CD4-positive, CD25-positive, alpha-beta regulatory T cell (primary cell): ENCODE measurements around the gene COL4A2. TPM values are rescaled to one million over a fixed set of nuclear protein-coding genes. Genes with fewer than 3 reads are reported as not detected.

Source experiments
- ATAC-seq, 2 donors: fragments of 150-1000 bp; cut with Tn5 transposase; one replicate each; pipeline ENCODE4 v1.10.0; 2021; ENCODE audit warnings: low read depth in 2 of 2, moderate number of reproducible peaks in 2 of 2, moderate library complexity in 1 of 2
- DNase-seq, 3 donors: peaks; one replicate each; pipeline versions ENCODE4 v3.0.0 to v3.0.0-alpha.2; 2012 to 2022; ENCODE audit warnings: mixed read lengths in 1 of 3
- H3K27ac ChIP-seq: one replicate; pipeline ENCODE4 v1.7.0; 2013; ENCODE audit warnings: mild to moderate bottlenecking, low read length; ENCODE audit not compliant: insufficient read depth, poor library complexity, severe bottlenecking
- H3K27me3 ChIP-seq: one replicate; pipeline ENCODE4 v1.7.0; 2013; ENCODE audit warnings: low read length; ENCODE audit not compliant: control insufficient read depth, insufficient read depth
- H3K36me3 ChIP-seq: one replicate; pipeline ENCODE4 v1.7.0; 2013; ENCODE audit warnings: mild to moderate bottlenecking, low read length, moderate library complexity; ENCODE audit not compliant: control insufficient read depth, insufficient read depth
- H3K4me1 ChIP-seq: 2 replicates; pipeline ENCODE4 v1.7.0; 2013; ENCODE audit warnings: mild to moderate bottlenecking, low read length; ENCODE audit not compliant: insufficient read depth, control insufficient read depth, poor library complexity, severe bottlenecking
- H3K4me3 ChIP-seq: one replicate; pipeline ENCODE4 v1.7.0; 2013; ENCODE audit warnings: low read depth, mild to moderate bottlenecking, low read length, moderate library complexity
- H3K9me3 ChIP-seq, 2 experiments: 1 replicate in 1 of 2; 2 replicates in 1 of 2; pipeline ENCODE4 v1.7.0; 2013; ENCODE audit warnings: low read length in 2 of 2, mild to moderate bottlenecking in 1 of 2, moderate library complexity in 1 of 2; ENCODE audit not compliant: control insufficient read depth in 2 of 2
- H3K27ac Mint-ChIP-seq, 3 donors: one replicate each; pipeline ENCODE4 v1.8.0; 2020 to 2022; ENCODE audit warnings: mild to moderate bottlenecking in 3 of 3, mixed read lengths in 3 of 3, moderate library complexity in 2 of 3
- H3K27me3 Mint-ChIP-seq: one replicate; pipeline ENCODE4 v1.8.0; 2022; ENCODE audit warnings: mild to moderate bottlenecking, mixed read lengths
- H3K36me3 Mint-ChIP-seq: one replicate; pipeline ENCODE4 v1.8.0; 2020; ENCODE audit warnings: mixed read lengths
- H3K4me1 Mint-ChIP-seq, 4 donors: one replicate each; pipeline ENCODE4 v1.8.0; 2020 to 2022; ENCODE audit warnings: mixed read lengths in 4 of 4, mild to moderate bottlenecking in 1 of 4
- H3K4me3 Mint-ChIP-seq, 4 donors: one replicate each; pipeline ENCODE4 v1.8.0; 2020 to 2022; ENCODE audit warnings: mild to moderate bottlenecking in 4 of 4, mixed read lengths in 4 of 4, moderate library complexity in 3 of 4
- H3K9me3 Mint-ChIP-seq, 7 donors: one replicate each; pipeline ENCODE4 v1.8.0; 2020 to 2022; ENCODE audit warnings: mixed read lengths in 7 of 7, mild to moderate bottlenecking in 3 of 7, moderate library complexity in 2 of 7
- polyA plus RNA-seq, 4 donors: library from polyadenylated mRNA; unstranded; fragments of 300-500 nt; fragmentation: Illumina TruSeq; gene quantifications; one replicate each; pipeline ENCODE4 v1.2.3, GENCODE V29; 2021
- total RNA-seq: library from RNA; stranded (reverse); gene quantifications from one replicate; pipeline ENCODE4 v1.2.3, GENCODE V29; 2022

COL4A2 gene
- total and polyA plus RNA-seq, 5 donors from 2014 or later, result not detected

- no peaks in the 10 kb centered on the region for H3K9me3 Mint-ChIP-seq
- Histone ChIP-seq H3K27me3 (no peaks in the 10 kb centered on the region), H3K4me3 (no peak overlapping the region), H3K36me3 (no peaks in the 10 kb centered on the region), H3K27ac (no peak overlapping the region), H3K9me3 (no peaks in the 10 kb centered on the region), H3K4me1 (no peaks in the 10 kb centered on the region)
- H3K4me1 Mint-ChIP-seq, result no peaks in the 10 kb centered on the region
- H3K27me3 Mint-ChIP-seq, result peaks cover 11% of the 10 kb centered on the region
- H3K36me3 Mint-ChIP-seq, result no peaks in the 10 kb centered on the region
- no peak overlapping the region for H3K4me3 Mint-ChIP-seq
- DNase-seq (no peak), ATAC-seq (no peak)
- H3K27ac Mint-ChIP-seq, result no peak overlapping the region
These were observed 90.5 kb downstream of the COL4A2 start for GRCh38 chr13:110397436-110398115.

- Mint-ChIP-seq H3K9me3 (peaks cover 0 to 2% (median 0%) of the 10 kb centered on the region in 7 donors), H3K36me3 (no peaks in the 10 kb centered on the region), H3K4me1 (no peaks in the 10 kb centered on the region), H3K4me3 (no peak overlapping the region), H3K27me3 (peaks cover 20% of the 10 kb centered on the region), H3K27ac (no peak overlapping the region)
- no peaks in the 10 kb centered on the region for H3K4me1 ChIP-seq
- no peak for ATAC-seq
- H3K9me3 ChIP-seq, result no peaks in the 10 kb centered on the region
- H3K36me3 ChIP-seq, result no peaks in the 10 kb centered on the region
- H3K4me3 ChIP-seq, result no peak overlapping the region
- no peak overlapping the region for H3K27ac ChIP-seq
- DNase-seq, result no peak
- H3K27me3 ChIP-seq, result no peaks in the 10 kb centered on the region
These were observed 91.8 kb downstream of the COL4A2 start for GRCh38 chr13:110398564-110399507.

- H3K27ac Mint-ChIP-seq, result no peak overlapping the region
- H3K4me3 Mint-ChIP-seq, result no peak overlapping the region
- no peak for DNase-seq
- H3K27me3 Mint-ChIP-seq, result peaks cover 25% of the 10 kb centered on the region
- Histone ChIP-seq H3K27ac (no peak overlapping the region), H3K36me3 (no peaks in the 10 kb centered on the region), H3K4me1 (no peaks in the 10 kb centered on the region), H3K27me3 (no peaks in the 10 kb centered on the region), H3K4me3 (no peak overlapping the region), H3K9me3 (no peaks in the 10 kb centered on the region)
- no peaks in the 10 kb centered on the region for H3K36me3 Mint-ChIP-seq
- H3K9me3 Mint-ChIP-seq, result peaks cover 0 to 2% (median 0%) of the 10 kb centered on the region in 7 donors
- H3K4me1 Mint-ChIP-seq, result no peaks in the 10 kb centered on the region
- ATAC-seq, result no peak
These were observed 92.7 kb downstream of the COL4A2 start for GRCh38 chr13:110399801-110400200.

- H3K9me3 ChIP-seq, result no peaks in the 10 kb centered on the region
- DNase-seq (no peak), ATAC-seq (no peak)
- H3K36me3 ChIP-seq, result no peaks in the 10 kb centered on the region
- H3K27me3 ChIP-seq, result no peaks in the 10 kb centered on the region
- Mint-ChIP-seq H3K27ac (no peak overlapping the region), H3K4me1 (no peaks in the 10 kb centered on the region), H3K27me3 (peaks cover 21% of the 10 kb centered on the region), H3K4me3 (no peak overlapping the region), H3K9me3 (peaks cover 0 to 2% (median 0%) of the 10 kb centered on the region in 7 donors), H3K36me3 (no peaks in the 10 kb centered on the region)
- H3K4me1 ChIP-seq, result no peaks in the 10 kb centered on the region
- no peak overlapping the region for H3K4me3 ChIP-seq
- H3K27ac ChIP-seq, result no peak overlapping the region
These were observed 93.9 kb downstream of the COL4A2 start for GRCh38 chr13:110400786-110401533.

- H3K9me3 Mint-ChIP-seq, result peaks cover 0 to 2% (median 0%) of the 10 kb centered on the region in 7 donors
- Histone ChIP-seq H3K36me3 (no peaks in the 10 kb centered on the region), H3K27me3 (no peaks in the 10 kb centered on the region), H3K4me3 (no peak overlapping the region), H3K27ac (no peak overlapping the region), H3K4me1 (no peaks in the 10 kb centered on the region), H3K9me3 (no peaks in the 10 kb centered on the region)
- DNase-seq (no peak), ATAC-seq (no peak)
- peaks cover 23% of the 10 kb centered on the region for H3K27me3 Mint-ChIP-seq
- H3K4me3 Mint-ChIP-seq, result no peak overlapping the region
- H3K36me3 Mint-ChIP-seq, result no peaks in the 10 kb centered on the region
- H3K27ac Mint-ChIP-seq, result no peak overlapping the region
- H3K4me1 Mint-ChIP-seq, result peaks cover 0 to 2% (median 0%) of the 10 kb centered on the region in 4 donors
These were observed 95.4 kb downstream of the COL4A2 start for GRCh38 chr13:110402299-110403069.

GRCh38 chr13:110403315-110403714, 96.2 kb downstream of the COL4A2 start:
- Mint-ChIP-seq H3K36me3 (no peaks in the 10 kb centered on the region), H3K27me3 (peaks cover 27% of the 10 kb centered on the region), H3K4me3 (no peak overlapping the region), H3K27ac (no peak overlapping the region), H3K9me3 (peaks cover 0 to 2% (median 0%) of the 10 kb centered on the region in 7 donors), H3K4me1 (peaks cover 0 to 2% (median 0%) of the 10 kb centered on the region in 4 donors)
- H3K27ac ChIP-seq, result no peak overlapping the region
- H3K4me3 ChIP-seq, result no peak overlapping the region
- DNase-seq, result no peak
- no peaks in the 10 kb centered on the region for H3K4me1 ChIP-seq
- H3K36me3 ChIP-seq, result no peaks in the 10 kb centered on the region
- no peaks in the 10 kb centered on the region for H3K9me3 ChIP-seq
- H3K27me3 ChIP-seq, result no peaks in the 10 kb centered on the region
- no peak for ATAC-seq

GRCh38 chr13:110403721-110404120, 96.6 kb downstream of the COL4A2 start:
- Mint-ChIP-seq H3K9me3 (peaks cover 0 to 2% (median 0%) of the 10 kb centered on the region in 7 donors), H3K4me3 (no peak overlapping the region), H3K27ac (no peak overlapping the region), H3K27me3 (peaks cover 27% of the 10 kb centered on the region), H3K4me1 (peaks cover 0 to 2% (median 0%) of the 10 kb centered on the region in 4 donors), H3K36me3 (no peaks in the 10 kb centered on the region)
- DNase-seq (no peak), ATAC-seq (no peak)
- Histone ChIP-seq H3K9me3 (no peaks in the 10 kb centered on the region), H3K4me3 (no peak overlapping the region), H3K27me3 (no peaks in the 10 kb centered on the region), H3K4me1 (no peaks in the 10 kb centered on the region), H3K36me3 (no peaks in the 10 kb centered on the region), H3K27ac (no peak overlapping the region)
